Motor neuron (in vitro differentiated cells): Measurements from ENCODE around the gene CD160. TPM values are rescaled to one million over a fixed set of nuclear protein-coding genes. Genes with fewer than 3 reads are reported as not detected.
"Not testable (repeated sequence)": the region's sequence is repeated elsewhere in the genome, so short reads cannot be mapped to it uniquely, and the experiment has no call there.

Experiments used
- ATAC-seq, 8 experiments: fragments of 200-7000 bp; cut with Tn5 transposase; replicated peaks in 6 of 8; 2 replicates each; pipeline ENCODE4 v1.8.0; 2021; ENCODE audit warnings: mild to moderate bottlenecking in 8 of 8, moderate library complexity in 8 of 8
- H3K27ac ChIP-seq, 2 donors: fragments of 250-450 bp; sonication (Bioruptor Pico); 2 replicates each; pipeline ENCODE4 v1.9.0; 2021; ENCODE audit warnings: antibody characterized with exemption in 2 of 2, mild to moderate bottlenecking in 2 of 2, moderate library complexity in 1 of 2
- H3K4me1 ChIP-seq, 2 donors: fragments of 250-450 bp; sonication (Bioruptor Pico); replicated peaks in 1 of 2; 2 replicates each; pipeline ENCODE4 v1.6.1; 2021; ENCODE audit warnings: antibody characterized with exemption in 2 of 2, mild to moderate bottlenecking in 2 of 2, moderate library complexity in 1 of 2
- H3K4me3 ChIP-seq, 5 donors: fragments of 250-450 bp; sonication (Bioruptor Pico); 2 replicates each; pipeline ENCODE4 v1.9.0; 2021; ENCODE audit warnings: antibody characterized with exemption in 5 of 5, mild to moderate bottlenecking in 5 of 5, moderate library complexity in 4 of 5
- WGBS, 10 experiments: fragments of 450-650 bp; shearing (Covaris generic); methylation state at CpG; one replicate each; pipeline ENCODE4 v1.0.0; 2022; 5-methylcytosine and 5-hydroxymethylcytosine counted together
- in situ Hi-C, 9 experiments: fragments of 400-800 bp; cut with MboI; loops; one replicate each; pipeline ENCODE4 v1.15.0; 2021; ENCODE audit warnings: low sequenced_read_pairs in 9 of 9, low pct_unique_long_range_greater_than_20kb in 2 of 9; ENCODE audit not compliant: unreplicated experiment in 9 of 9
- total RNA-seq, 8 experiments: library from RNA; unstranded; fragments of 300-600 nt; gene quantifications; 2 replicates each; pipeline versions ENCODE4 v1.2.3 to v1.2.4, GENCODE V29; 2022

Gene CD160
- total RNA-seq, 8 experiments from 2014 or later: 0.71 to 3.6 (median 2.3) TPM

DNA sequence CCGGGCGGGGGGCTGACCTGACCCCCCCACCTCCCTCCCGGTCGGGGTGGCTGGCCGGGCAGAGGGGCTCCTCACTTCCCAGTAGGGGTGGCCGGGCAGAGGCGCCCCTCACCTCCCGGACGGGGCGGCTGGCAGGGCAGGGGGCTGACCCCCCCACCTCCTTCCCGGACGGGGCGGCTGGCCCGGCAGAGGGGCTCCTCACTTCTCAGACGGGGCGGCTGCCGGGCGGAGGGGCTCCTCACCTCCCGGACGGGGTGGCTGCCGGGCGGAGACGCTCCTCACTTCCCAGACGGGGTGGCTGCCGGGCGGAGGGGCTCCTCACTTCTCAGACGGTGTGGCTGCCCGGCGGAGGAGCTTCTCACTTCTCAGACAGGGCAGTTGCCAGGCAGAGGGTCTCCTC, 47.6 kb downstream of the CD160 start:
- H3K27ac ChIP-seq, H3K4me3 ChIP-seq, ATAC-seq, H3K4me1 ChIP-seq: not testable (repeated sequence)
- in situ Hi-C loops: loop anchor here in 1 of 9 experiments (25.0 kb wide), 1 partner anchor 95 kb away; the partner anchor contains the start of gene PIAS3
- WGBS, 10 experiments: no CpG with 5 or more reads among the region's 29 CpGs

DNA sequence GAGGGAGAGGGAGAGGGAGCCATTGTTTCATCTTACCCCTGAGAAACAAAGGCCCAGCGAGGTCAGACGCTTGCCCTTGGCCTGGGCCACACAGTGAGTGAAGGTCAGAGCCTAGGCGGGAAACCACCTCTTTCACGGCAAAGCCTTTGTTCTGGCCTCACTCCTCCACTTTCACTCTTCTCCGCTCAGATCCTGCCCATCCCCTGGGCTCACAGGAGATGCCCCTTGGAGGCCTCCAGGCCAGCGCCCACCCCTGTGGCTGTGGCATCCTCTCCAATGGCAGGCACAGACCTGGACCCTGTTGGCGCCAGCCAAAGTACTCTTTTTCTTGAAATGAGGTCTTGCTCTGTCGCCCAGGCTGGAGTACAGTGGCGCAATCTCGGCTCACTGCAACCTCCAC, 48.7 kb downstream of the CD160 start:
- ATAC-seq: peak in 1 of 8 experiments; percentile 27
- in situ Hi-C loops: loop anchor here in 1 of 9 experiments (25.0 kb wide), 1 partner anchor 94 kb away; the partner anchor contains the start of gene PIAS3

DNA sequence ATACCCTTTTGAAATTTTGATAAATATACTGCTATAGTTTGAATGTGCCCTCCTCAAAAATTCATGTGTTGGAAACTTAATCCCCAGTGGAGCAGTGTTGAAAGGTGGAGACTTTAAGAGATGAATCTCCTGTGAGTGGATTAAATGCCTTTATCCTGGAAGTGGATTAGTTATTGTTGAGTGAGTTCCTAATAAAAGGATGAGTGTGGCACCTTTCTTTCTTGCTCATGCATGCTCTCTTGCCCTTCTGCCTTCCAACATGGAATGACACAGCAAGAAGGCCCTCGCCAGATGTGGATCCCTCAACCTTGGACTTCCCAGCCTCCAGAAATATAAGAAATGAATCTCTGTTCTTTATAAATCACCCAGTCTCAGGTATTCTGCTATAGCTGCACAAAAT, 51.8 kb downstream of the CD160 start:
- Histone ChIP-seq H3K4me1 (no peaks in the 10 kb centered on the region), H3K4me3 (no peak overlapping the region), H3K27ac (no peak overlapping the region)
- no peak for ATAC-seq
- 80 to 100% (median 100%) methylated on average over 1 of the region's 1 CpG; no CpG with 5 or more reads in 5 of the 10 experiments for WGBS, 10 experiments
- in situ Hi-C loops: loop anchor here in 1 of 9 experiments (25.0 kb wide), 1 partner anchor 91 kb away; the partner anchor contains the start of gene PIAS3

More for the DNA sequence above, 48.7 kb downstream of the CD160 start:
- not testable (repeated sequence) for H3K4me1 ChIP-seq, H3K27ac ChIP-seq, H3K4me3 ChIP-seq
- 80 to 96% methylated on average over 2 to 4 of the region's 10 CpGs; no CpG with 5 or more reads in 8 of the 10 experiments for WGBS, 10 experiments

DNA sequence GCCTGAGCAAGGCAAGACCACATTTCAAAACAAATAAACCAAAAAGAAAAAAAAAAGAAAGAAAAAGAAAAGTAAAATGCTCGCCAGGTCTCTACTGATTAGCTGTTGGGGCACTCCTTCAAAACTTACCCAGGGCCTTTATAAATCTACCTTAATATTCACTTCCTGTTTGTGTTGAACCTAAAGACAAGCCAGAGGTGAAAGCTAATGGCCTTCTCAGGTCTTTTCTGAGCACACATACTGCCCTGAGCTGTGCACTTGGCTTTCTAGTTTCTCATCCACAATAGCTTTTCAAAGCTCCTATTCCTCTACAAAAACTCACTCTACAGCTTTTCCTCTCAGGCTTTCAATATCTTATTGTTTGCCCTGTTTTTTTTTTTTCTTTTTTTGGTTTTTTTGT, 54.1 kb downstream of the CD160 start:
- WGBS, 10 experiments: 86 to 100% (median 93%) methylated on average over 1 of the region's 1 CpG

DNA sequence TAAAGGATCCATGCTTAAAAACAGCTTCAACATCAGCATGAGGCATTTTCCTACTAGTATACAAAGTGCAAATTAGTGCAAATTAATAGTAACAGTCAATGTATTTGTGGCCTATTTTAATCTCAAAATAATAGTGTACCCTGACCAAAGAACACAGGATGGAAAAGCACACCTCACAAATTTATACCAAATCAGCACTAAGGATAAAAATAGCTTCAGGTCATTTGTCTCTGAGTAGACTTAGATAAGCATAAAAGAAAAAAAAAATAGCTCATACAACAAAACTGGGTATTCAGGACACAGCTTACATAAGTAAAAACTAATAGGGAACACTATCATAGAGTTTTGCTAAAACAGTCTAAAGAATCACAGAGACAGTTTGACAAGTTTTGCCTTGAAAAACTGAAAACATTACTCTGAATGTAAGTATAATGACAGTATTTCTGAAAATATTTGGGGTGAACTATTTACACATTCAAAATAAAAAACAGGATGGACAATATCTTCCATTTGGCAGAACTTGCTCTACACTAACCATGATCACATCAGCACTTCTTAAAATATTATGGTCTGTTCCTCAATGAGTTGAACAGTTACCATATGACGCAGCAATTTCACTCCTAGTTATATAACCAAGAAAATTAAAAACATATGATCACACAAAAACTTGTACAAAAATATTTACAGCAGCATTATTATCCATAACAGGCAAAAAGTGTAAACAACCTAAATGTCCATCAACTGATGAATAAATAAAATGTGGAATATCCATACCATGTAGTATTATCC, 58.3 kb downstream of the CD160 start:
- Histone ChIP-seq H3K4me3 (no peak overlapping the region), H3K27ac (no peak overlapping the region), H3K4me1 (peaks cover 0 to 2% of the 10 kb centered on the region in 2 donors)
- in situ Hi-C loops: no loop called here
- peak in 1 of 8 experiments; percentile 36 for ATAC-seq
- 57 to 100% (median 93%) methylated on average over 1 of the region's 1 CpG for WGBS, 10 experiments

More for the DNA sequence above, 54.1 kb downstream of the CD160 start:
- peaks cover 0 to 2% of the 10 kb centered on the region in 2 donors for H3K4me1 ChIP-seq
- H3K27ac ChIP-seq: no peak overlapping the region
- in situ Hi-C loops: loop anchor here in 1 of 9 experiments (25.0 kb wide), 1 partner anchor 89 kb away; the partner anchor contains the start of gene PIAS3
- H3K4me3 ChIP-seq: no peak overlapping the region
- no peak for ATAC-seq

DNA sequence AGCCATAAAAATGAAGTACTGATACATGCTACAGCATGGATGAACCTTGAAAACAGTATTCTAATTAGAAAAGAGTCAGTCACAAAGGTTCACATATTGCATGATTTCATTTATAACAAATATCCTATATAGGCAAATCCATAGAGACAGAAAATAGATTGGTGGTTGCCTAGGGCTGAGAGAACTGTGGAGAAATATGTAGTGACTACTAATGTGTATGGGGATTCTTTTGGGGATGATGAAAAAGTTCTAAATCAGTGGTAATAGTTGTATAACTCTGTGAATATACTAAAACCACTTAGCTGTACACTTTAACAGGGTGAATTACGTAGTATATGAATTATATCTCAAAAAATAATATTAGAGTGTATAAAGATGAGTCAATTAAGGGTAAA, 58.8 kb downstream of the CD160 start:
- ATAC-seq: no peak
- peaks cover 0 to 2% of the 10 kb centered on the region in 2 donors for H3K4me1 ChIP-seq
- in situ Hi-C loops: no loop called here
- H3K27ac ChIP-seq: no peak overlapping the region
- 75 to 100% (median 93%) methylated on average over 1 of the region's 1 CpG; no CpG with 5 or more reads in 3 of the 10 experiments for WGBS, 10 experiments
- no peak overlapping the region for H3K4me3 ChIP-seq

DNA sequence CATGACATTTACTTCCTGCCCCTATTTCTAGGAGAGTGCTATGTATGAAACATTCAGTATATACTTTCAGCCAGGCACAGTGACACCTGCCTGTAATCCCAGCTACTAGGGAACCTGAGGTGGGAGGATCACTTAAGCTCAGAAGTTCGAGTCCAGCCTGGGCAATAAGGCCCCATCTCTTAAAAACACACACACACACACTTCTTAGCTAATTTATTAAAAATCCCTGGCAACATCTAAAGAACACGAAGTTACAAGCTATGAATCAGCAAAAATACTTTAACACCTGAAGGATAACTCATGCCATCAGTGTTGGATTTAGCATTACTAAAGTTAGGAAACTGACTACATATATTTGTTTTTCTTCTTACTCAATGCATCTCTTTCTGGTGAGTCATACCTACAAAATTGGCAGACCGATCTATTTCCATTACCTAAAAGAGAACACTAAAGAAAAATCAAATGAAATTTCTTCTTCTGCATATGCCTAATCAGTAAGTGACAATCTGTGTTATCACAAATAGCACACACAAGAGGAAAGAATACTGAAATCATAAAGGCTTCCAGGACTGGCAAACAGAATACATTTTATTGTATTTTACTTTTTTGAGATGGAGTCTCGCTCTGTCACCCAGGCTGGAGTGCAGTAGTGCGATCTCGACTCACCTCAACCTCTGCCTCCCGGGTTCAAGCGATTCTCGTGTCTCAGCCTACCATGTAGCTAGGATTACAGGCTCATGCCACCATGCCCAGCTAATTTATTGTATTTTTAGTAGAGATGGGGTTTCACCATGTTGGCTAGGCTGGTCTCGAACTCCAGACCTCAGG, 63.2 kb downstream of the CD160 start:
- in situ Hi-C loops: no loop called here
- no peak overlapping the region for H3K4me3 ChIP-seq
- peaks cover 0 to 2% of the 10 kb centered on the region in 2 donors for H3K4me1 ChIP-seq
- peak in 2 of 8 experiments; percentile 70 to 75 for ATAC-seq
- H3K27ac ChIP-seq: no peak overlapping the region
- WGBS, 10 experiments: 38 to 98% (median 85%) methylated on average over 1 to 9 of the region's 10 CpGs

DNA sequence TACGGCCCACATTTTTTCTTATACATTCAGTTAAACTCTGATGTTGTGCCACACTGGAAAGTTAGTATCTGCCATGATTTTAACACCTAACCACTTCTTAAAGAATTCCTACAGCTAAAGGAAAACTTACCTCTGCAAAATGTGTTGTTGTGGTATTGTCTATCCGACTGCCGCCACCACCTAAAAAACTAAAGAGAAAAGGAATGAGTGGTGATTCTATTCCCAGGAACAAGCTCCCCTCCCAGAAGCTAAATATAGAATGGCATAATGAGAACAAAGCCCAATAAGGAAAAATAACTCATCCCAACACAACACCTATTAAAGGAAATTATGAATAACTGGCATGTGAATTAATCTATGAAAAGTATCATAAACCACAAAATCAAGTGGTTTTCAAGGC, 65.1 kb downstream of the CD160 start:
- WGBS, 10 experiments: 81 to 100% (median 100%) methylated on average over 1 to 3 of the region's 3 CpGs; no CpG with 5 or more reads in 1 of the 10 experiments
- Histone ChIP-seq H3K27ac (no peak overlapping the region), H3K4me3 (no peak overlapping the region), H3K4me1 (no peaks in the 10 kb centered on the region)
- in situ Hi-C loops: no loop called here
- no peak for ATAC-seq

DNA sequence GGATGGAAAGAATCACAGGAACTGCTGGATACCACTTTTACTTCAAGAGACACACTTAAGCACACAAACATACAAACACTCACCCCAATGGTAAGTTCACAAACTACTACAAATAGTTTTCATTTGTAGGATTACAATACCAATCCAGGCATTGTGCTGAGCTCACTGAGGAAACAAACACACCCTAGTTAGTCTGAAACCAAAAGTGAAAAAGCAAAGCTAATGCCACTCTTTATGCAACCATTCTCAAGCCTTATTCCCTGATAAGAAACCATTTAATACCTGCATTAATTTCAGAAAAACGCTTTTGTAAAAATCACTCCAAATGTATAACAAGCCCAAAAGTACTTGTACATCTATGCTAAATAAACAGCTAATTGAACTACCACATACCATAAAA, 66.2 kb downstream of the CD160 start:
- no peak overlapping the region for H3K27ac ChIP-seq
- no peaks in the 10 kb centered on the region for H3K4me1 ChIP-seq
- no peak overlapping the region for H3K4me3 ChIP-seq
- in situ Hi-C loops: no loop called here
- peak in 2 of 8 experiments; percentile 60 to 69 for ATAC-seq
- WGBS, 10 experiments: 67 to 100% (median 78%) methylated on average over 1 of the region's 1 CpG; no CpG with 5 or more reads in 2 of the 10 experiments

DNA sequence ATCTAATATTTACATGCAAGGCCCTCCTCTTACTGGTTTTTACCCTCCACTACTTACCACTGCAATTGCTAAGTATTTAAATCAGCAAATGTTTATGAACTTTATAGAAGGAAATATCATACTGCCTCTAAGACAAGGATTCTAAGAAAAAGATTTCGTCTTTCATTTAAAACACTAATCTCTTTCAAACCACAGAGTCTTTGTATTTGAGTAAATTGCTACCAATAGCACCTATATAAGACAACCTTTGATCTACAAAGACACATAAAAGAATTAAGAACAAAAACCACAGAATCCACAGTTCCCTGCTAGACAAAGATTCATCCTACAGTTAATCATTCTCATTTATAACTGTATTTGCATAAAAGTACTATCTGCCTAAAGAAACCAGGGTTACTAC, 67.0 kb downstream of the CD160 start:
- in situ Hi-C loops: no loop called here
- WGBS, 10 experiments: 0 to 43% methylated on average over 1 of the region's 1 CpG; no CpG with 5 or more reads in 8 of the 10 experiments
- no peak overlapping the region for H3K27ac ChIP-seq
- no peak overlapping the region for H3K4me3 ChIP-seq
- H3K4me1 ChIP-seq: no peaks in the 10 kb centered on the region
- ATAC-seq: no peak

DNA sequence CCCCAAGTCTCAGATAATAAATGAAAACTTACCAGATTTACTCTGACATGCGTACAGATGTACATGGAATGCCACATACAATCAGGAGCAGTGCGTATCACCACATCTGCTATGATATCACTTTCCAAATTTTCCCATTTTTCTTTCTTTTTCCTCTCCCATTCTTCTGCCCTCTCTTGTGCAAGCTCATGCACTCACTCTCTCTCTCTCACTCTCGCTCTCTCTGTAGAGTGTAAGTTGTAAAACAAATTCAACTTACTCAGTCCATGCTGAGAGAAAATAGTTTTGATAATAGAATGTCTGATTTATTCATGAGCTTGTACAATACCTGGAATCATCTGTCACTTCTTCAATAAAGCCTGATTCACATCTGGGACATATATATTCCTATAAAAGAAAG, 69.3 kb downstream of the CD160 start:
- Histone ChIP-seq H3K27ac (no peak overlapping the region), H3K4me3 (no peak overlapping the region), H3K4me1 (no peaks in the 10 kb centered on the region)
- no peak for ATAC-seq
- 92 to 100% (median 100%) methylated on average over 1 to 3 of the region's 3 CpGs for WGBS, 10 experiments
- in situ Hi-C loops: no loop called here
